Endothelial cell (in vitro differentiated cells): ENCODE data around the gene DENND1A. TPM values are rescaled to one million over a fixed set of nuclear protein-coding genes. Genes with fewer than 3 reads are reported as not detected.
A peak's percentile ranks its signal among the peaks of the same experiment; 100 is the strongest.

Experiments used
- DNase-seq: peaks from one replicate; pipeline ENCODE4 v3.0.0; 2021; ENCODE audit warnings: low spot score
- H3K27ac Mint-ChIP-seq: one replicate; pipeline ENCODE4 v1.8.0; 2021; ENCODE audit warnings: mixed read lengths, inconsistent platforms; ENCODE audit not compliant: unreplicated experiment
- H3K27me3 Mint-ChIP-seq: one replicate; pipeline ENCODE4 v1.8.0; 2021; ENCODE audit warnings: mild to moderate bottlenecking, moderate library complexity, mixed read lengths, inconsistent platforms; ENCODE audit not compliant: unreplicated experiment
- H3K36me3 Mint-ChIP-seq: one replicate; pipeline ENCODE4 v1.8.0; 2021; ENCODE audit warnings: mild to moderate bottlenecking, low read depth, mixed read lengths, inconsistent platforms; ENCODE audit not compliant: unreplicated experiment
- H3K4me1 Mint-ChIP-seq: one replicate; pipeline ENCODE4 v1.8.0; 2021; ENCODE audit warnings: mild to moderate bottlenecking, mixed read lengths, inconsistent platforms; ENCODE audit not compliant: unreplicated experiment
- H3K4me3 Mint-ChIP-seq: one replicate; pipeline ENCODE4 v1.8.0; 2021; ENCODE audit warnings: mild to moderate bottlenecking, mixed read lengths, inconsistent platforms; ENCODE audit not compliant: unreplicated experiment
- H3K9me3 Mint-ChIP-seq: one replicate; pipeline ENCODE4 v1.8.0; 2021; ENCODE audit warnings: mixed read lengths, inconsistent platforms; ENCODE audit not compliant: unreplicated experiment
- total RNA-seq: library from RNA; stranded (reverse); fragmentation: NEBNext Ultra II Directional; extraction: Animal tissue kit (Norgen Biotek cat#: 25700); gene quantifications from one replicate; pipeline ENCODE4 v1.2.1, GENCODE V29; 2021; ENCODE audit not compliant: unreplicated experiment
- TF ChIP-seq, protein P1 (sequence below): fragments of 200-600 bp; sonication (generic); IDR thresholded peaks from one replicate; pipeline ENCODE4 v1.5.0; 2021; ENCODE audit warnings: antibody characterized with exemption; ENCODE audit not compliant: unreplicated experiment

DENND1A gene
- total RNA-seq, 1 donor from 2014 or later, result 14.1 TPM

- Mint-ChIP-seq H3K27ac (no peak overlapping the region), H3K9me3 (no peaks in the 10 kb centered on the region), H3K27me3 (peaks cover 11% of the 10 kb centered on the region), H3K4me1 (peaks cover 5% of the 10 kb centered on the region), H3K4me3 (no peak overlapping the region), H3K36me3 (peaks cover 10% of the 10 kb centered on the region)
- no peak for DNase-seq
- TF ChIP-seq, protein P1, sequence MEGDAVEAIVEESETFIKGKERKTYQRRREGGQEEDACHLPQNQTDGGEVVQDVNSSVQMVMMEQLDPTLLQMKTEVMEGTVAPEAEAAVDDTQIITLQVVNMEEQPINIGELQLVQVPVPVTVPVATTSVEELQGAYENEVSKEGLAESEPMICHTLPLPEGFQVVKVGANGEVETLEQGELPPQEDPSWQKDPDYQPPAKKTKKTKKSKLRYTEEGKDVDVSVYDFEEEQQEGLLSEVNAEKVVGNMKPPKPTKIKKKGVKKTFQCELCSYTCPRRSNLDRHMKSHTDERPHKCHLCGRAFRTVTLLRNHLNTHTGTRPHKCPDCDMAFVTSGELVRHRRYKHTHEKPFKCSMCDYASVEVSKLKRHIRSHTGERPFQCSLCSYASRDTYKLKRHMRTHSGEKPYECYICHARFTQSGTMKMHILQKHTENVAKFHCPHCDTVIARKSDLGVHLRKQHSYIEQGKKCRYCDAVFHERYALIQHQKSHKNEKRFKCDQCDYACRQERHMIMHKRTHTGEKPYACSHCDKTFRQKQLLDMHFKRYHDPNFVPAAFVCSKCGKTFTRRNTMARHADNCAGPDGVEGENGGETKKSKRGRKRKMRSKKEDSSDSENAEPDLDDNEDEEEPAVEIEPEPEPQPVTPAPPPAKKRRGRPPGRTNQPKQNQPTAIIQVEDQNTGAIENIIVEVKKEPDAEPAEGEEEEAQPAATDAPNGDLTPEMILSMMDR, result no peak
Measured at GRCh38 chr9:123417289-123418051, 512.5 kb downstream of the DENND1A start.

GRCh38 chr9:123416176-123416575 lies 513.8 kb downstream of the DENND1A start:
- Mint-ChIP-seq H3K4me1 (peaks cover 5% of the 10 kb centered on the region), H3K36me3 (peaks cover 11% of the 10 kb centered on the region), H3K27me3 (peaks cover 10% of the 10 kb centered on the region), H3K27ac (no peak overlapping the region), H3K4me3 (no peak overlapping the region), H3K9me3 (no peaks in the 10 kb centered on the region)
- TF ChIP-seq, protein P1, result no peak
- DNase-seq, result no peak

- Mint-ChIP-seq H3K36me3 (peaks cover 9% of the 10 kb centered on the region), H3K9me3 (no peaks in the 10 kb centered on the region), H3K27me3 (peaks cover 10% of the 10 kb centered on the region), H3K4me3 (no peak overlapping the region), H3K4me1 (peaks cover 5% of the 10 kb centered on the region), H3K27ac (peak overlapping the region; percentile 53)
- no peak for DNase-seq
- TF ChIP-seq, protein P1, result no peak
Measured at GRCh38 chr9:123414936-123415930, 514.7 kb downstream of the DENND1A start.

- no peak for DNase-seq
- Mint-ChIP-seq H3K4me1 (no peaks in the 10 kb centered on the region), H3K36me3 (peaks cover 4% of the 10 kb centered on the region), H3K4me3 (no peak overlapping the region), H3K9me3 (no peaks in the 10 kb centered on the region), H3K27me3 (peaks cover 6% of the 10 kb centered on the region), H3K27ac (no peak overlapping the region)
- TF ChIP-seq, protein P1, result no peak
Measured at GRCh38 chr9:123414204-123414603, 515.7 kb downstream of the DENND1A start.
